NCI-H2029 (cell line): ENCODE data around the gene PARPBP.
"Not testable (repeated sequence)": the region's sequence is repeated elsewhere in the genome, so short reads cannot be mapped to it uniquely, and the experiment has no call there.

Source experiments
- DNase-seq: peaks from one replicate; lab custom pipeline; 2025; lab: John Stamatoyannopoulos, UW

The PARPBP gene

GRCh38 chr12:102119674-102120563 lies at the start of gene PARPBP, which contains the start of gene NUP37:
Gene PARPBP (plus strand): TSS chr12:102120183. CDS start chr12:102123889, 3,706 bp downstream.
Gene NUP37 (minus strand): TSS chr12:102120114. CDS start chr12:102118518, 1,596 bp downstream.
- DNase-seq = peak; percentile 89

GRCh38 chr12:102072092-102072491 lies 47.9 kb upstream of the PARPBP start:
- DNase-seq = not testable (repeated sequence)

- DNase-seq = no peak
These were observed 39.1 kb upstream of the PARPBP start for GRCh38 chr12:102080842-102081241.

- not testable (repeated sequence) for DNase-seq
These were observed 30.7 kb upstream of the PARPBP start for GRCh38 chr12:102089228-102089835.

- DNase-seq = no peak
These were observed 26.7 kb upstream of the PARPBP start for GRCh38 chr12:102093319-102093718.

GRCh38 chr12:102095677-102096263 lies 24.2 kb upstream of the PARPBP start:
- no peak for DNase-seq

GRCh38 chr12:102096855-102097254 lies 23.1 kb upstream of the PARPBP start:
- no peak for DNase-seq

- no peak for DNase-seq
These were observed 13.1 kb upstream of the PARPBP start for GRCh38 chr12:102106905-102107304.

- no peak for DNase-seq
These were observed 12.0 kb upstream of the PARPBP start for GRCh38 chr12:102107970-102108369.

GRCh38 chr12:102110782-102111181 lies 9.2 kb upstream of the PARPBP start:
- no peak for DNase-seq

GRCh38 chr12:102114212-102114611 lies 5.8 kb upstream of the PARPBP start:
- no peak for DNase-seq

- no peak for DNase-seq
These were observed 3.6 kb upstream of the PARPBP start for GRCh38 chr12:102116392-102116791.

- DNase-seq = no peak
These were observed 1.1 kb upstream of the PARPBP start for GRCh38 chr12:102118874-102119273.

- DNase-seq = no peak
These were observed 536 bp downstream of the PARPBP start for GRCh38 chr12:102120564-102120873.

- no peak for DNase-seq
These were observed 903 bp downstream of the PARPBP start for GRCh38 chr12:102120886-102121285.

- not testable (repeated sequence) for DNase-seq
These were observed 1.3 kb downstream of the PARPBP start for GRCh38 chr12:102121328-102121727.

GRCh38 chr12:102130720-102131119 lies 10.7 kb downstream of the PARPBP start:
- DNase-seq = not testable (repeated sequence)

GRCh38 chr12:102131442-102131841 lies 11.5 kb downstream of the PARPBP start:
- not testable (repeated sequence) for DNase-seq

GRCh38 chr12:102137619-102138018 lies 17.6 kb downstream of the PARPBP start:
- DNase-seq = not testable (repeated sequence)

- not testable (repeated sequence) for DNase-seq
These were observed 22.9 kb downstream of the PARPBP start for GRCh38 chr12:102142866-102143373.

- no peak for DNase-seq
These were observed 24.2 kb downstream of the PARPBP start for GRCh38 chr12:102144221-102144620.

GRCh38 chr12:102147062-102147587 lies 27.1 kb downstream of the PARPBP start:
- not testable (repeated sequence) for DNase-seq
